ENCODE data around the gene TMEM109. TPM values are rescaled to one million over a fixed set of nuclear protein-coding genes. Genes with fewer than 3 reads are reported as not detected.
A peak's percentile ranks its signal among the peaks of the same experiment; 100 is the strongest.

The TMEM109 gene
- total RNA-seq, 1 experiment from 2014 or later: 26.8 TPM

GRCh38 chr11:60924110-60924905 is 10.3 kb downstream of the TMEM109 start, which contains the start of gene TMEM132A (continued):
- 0 out of 2 replicates have a peak, but pooled peaks have one; percentile 72 for TF ChIP-seq ARID4B (CRISPR knock-in tag; IDR thresholded peaks at IDR 0.05; ENCODE audit: borderline replicate concordance)
- TF ChIP-seq MYBL2 (CRISPR knock-in tag; IDR thresholded peaks at IDR 0.05): 0 out of 2 replicates have a peak, but pooled peaks have one; percentile 33
- TF ChIP-seq HMGXB4 (CRISPR knock-in tag; IDR thresholded peaks at IDR 0.05): no peak; the same call in 1 of the 2 replicates
- peak; percentile 79; the same call in 1 of the 2 replicates for TF ChIP-seq CREM (CRISPR knock-in tag; IDR thresholded peaks at IDR 0.05)
- no peak for TF ChIP-seq ZNF425 (CRISPR knock-in tag; conservative IDR thresholded peaks at IDR 0.05)
- peak; percentile 81 for TF ChIP-seq ETV6 (CRISPR knock-in tag; IDR thresholded peaks at IDR 0.05)
- no peak for TF ChIP-seq STAT6 (CRISPR knock-in tag; conservative IDR thresholded peaks at IDR 0.05; ENCODE audit: low read depth)
- no peak for TF ChIP-seq ATF6 (CRISPR knock-in tag; IDR thresholded peaks at IDR 0.05)
- peak; percentile 68; the same call in 1 of the 2 replicates for TF ChIP-seq KAT7 (CRISPR knock-in tag; IDR thresholded peaks at IDR 0.05; ENCODE audit: borderline replicate concordance)
- no peak for TF ChIP-seq MXD4 (CRISPR knock-in tag; IDR thresholded peaks at IDR 0.05; ENCODE audit: borderline replicate concordance)
- no peak for TF ChIP-seq JUN (CRISPR knock-in tag; IDR thresholded peaks at IDR 0.05)
- peak; percentile 71 for TF ChIP-seq USF1 (CRISPR knock-in tag; IDR thresholded peaks at IDR 0.05)
- 0 out of 2 replicates have a peak, but pooled peaks have one; percentile 20 for TF ChIP-seq IRF1 (CRISPR knock-in tag; IDR thresholded peaks at IDR 0.05)
- TF ChIP-seq ZNF416 (CRISPR knock-in tag; IDR thresholded peaks at IDR 0.05): peak; percentile 10; the same call in 1 of the 2 replicates
- peak; percentile 82 for TF ChIP-seq USF2 (CRISPR knock-in tag; IDR thresholded peaks at IDR 0.05)
